22Rv1 (cell line): ENCODE data around the gene AKAP9.

Experiments used
- ZFX ChIP-seq: fragments of 450-650 bp; IDR thresholded peaks from 2 replicates; pipeline ENCODE4 v1.6.1; 2017; ENCODE audit warnings: antibody characterized with exemption, borderline replicate concordance
- TF ChIP-seq, protein P1 (sequence below): fragments of 450-650 bp; IDR thresholded peaks from 2 replicates; pipeline ENCODE4 v1.5.1; 2017; ENCODE audit warnings: mild to moderate bottlenecking

DNA sequence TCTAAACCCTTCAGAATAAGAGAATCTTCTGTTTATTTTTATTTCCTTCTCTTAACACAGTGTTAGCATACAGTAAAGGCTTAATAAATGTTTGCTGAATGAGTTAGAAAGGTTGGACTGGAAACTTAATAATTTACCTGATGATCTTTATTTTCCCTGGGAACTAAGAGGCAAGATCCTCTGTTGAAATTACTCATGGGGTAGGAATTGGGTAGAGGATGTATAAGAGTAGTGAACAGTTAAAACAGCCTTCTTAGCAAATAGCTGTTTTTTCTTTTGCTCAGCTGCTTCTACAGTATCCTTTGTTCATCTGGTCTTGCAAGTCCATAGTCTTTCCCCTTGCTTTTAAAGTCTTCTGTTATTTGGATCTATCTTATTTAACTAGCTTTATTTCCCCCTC is 80.0 kb downstream of the AKAP9 start:
- TF ChIP-seq, protein P1, sequence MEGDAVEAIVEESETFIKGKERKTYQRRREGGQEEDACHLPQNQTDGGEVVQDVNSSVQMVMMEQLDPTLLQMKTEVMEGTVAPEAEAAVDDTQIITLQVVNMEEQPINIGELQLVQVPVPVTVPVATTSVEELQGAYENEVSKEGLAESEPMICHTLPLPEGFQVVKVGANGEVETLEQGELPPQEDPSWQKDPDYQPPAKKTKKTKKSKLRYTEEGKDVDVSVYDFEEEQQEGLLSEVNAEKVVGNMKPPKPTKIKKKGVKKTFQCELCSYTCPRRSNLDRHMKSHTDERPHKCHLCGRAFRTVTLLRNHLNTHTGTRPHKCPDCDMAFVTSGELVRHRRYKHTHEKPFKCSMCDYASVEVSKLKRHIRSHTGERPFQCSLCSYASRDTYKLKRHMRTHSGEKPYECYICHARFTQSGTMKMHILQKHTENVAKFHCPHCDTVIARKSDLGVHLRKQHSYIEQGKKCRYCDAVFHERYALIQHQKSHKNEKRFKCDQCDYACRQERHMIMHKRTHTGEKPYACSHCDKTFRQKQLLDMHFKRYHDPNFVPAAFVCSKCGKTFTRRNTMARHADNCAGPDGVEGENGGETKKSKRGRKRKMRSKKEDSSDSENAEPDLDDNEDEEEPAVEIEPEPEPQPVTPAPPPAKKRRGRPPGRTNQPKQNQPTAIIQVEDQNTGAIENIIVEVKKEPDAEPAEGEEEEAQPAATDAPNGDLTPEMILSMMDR: no peak
- TF ChIP-seq ZFX: no peak
